Measurements from ENCODE around the gene PLIN4. TPM values are rescaled to one million over a fixed set of nuclear protein-coding genes. Genes with fewer than 3 reads are reported as not detected.

The PLIN4 gene
- total RNA-seq, 1 donor from 2014 or later: 1.3 TPM

GRCh38 chr19:4550018-4550417 lies 31.7 kb upstream of the PLIN4 start:
- H3K36me3 Mint-ChIP-seq (ENCODE audit: insufficient read depth): peaks cover 21% of the 10 kb centered on the region

GRCh38 chr19:4548238-4548584 lies 29.9 kb upstream of the PLIN4 start:
- H3K9me3 Mint-ChIP-seq (ENCODE audit: low read depth): no peaks in the 10 kb centered on the region
- H3K27ac Mint-ChIP-seq: no peak overlapping the region
- H3K4me1 Mint-ChIP-seq (ENCODE audit: low read depth): no peaks in the 10 kb centered on the region
- no peak for DNase-seq (ENCODE audit: low spot score, unreplicated experiment)
- no peak overlapping the region for H3K4me3 Mint-ChIP-seq (ENCODE audit: low read depth)
- no peak for TF ChIP-seq CTCF (IDR thresholded peaks at IDR 0.05; ENCODE audit: unreplicated experiment)
- H3K36me3 Mint-ChIP-seq (ENCODE audit: insufficient read depth): peaks cover 15% of the 10 kb centered on the region
- H3K27me3 Mint-ChIP-seq: no peaks in the 10 kb centered on the region

More at GRCh38 chr19:4550018-4550417, 31.7 kb upstream of the PLIN4 start:
- Mint-ChIP-seq H3K9me3 (ENCODE audit: low read depth) (no peaks in the 10 kb centered on the region), H3K4me3 (ENCODE audit: low read depth) (no peak overlapping the region), H3K27ac (no peak overlapping the region), H3K4me1 (ENCODE audit: low read depth) (no peaks in the 10 kb centered on the region), H3K27me3 (no peaks in the 10 kb centered on the region)
- no peak for DNase-seq (ENCODE audit: low spot score, unreplicated experiment)
- no peak for TF ChIP-seq CTCF (IDR thresholded peaks at IDR 0.05; ENCODE audit: unreplicated experiment)

GRCh38 chr19:4547303-4548237 lies 29.3 kb upstream of the PLIN4 start:
- Mint-ChIP-seq H3K27me3 (no peaks in the 10 kb centered on the region), H3K4me1 (ENCODE audit: low read depth) (no peaks in the 10 kb centered on the region), H3K4me3 (ENCODE audit: low read depth) (no peak overlapping the region), H3K36me3 (ENCODE audit: insufficient read depth) (peaks cover 10% of the 10 kb centered on the region), H3K27ac (no peak overlapping the region), H3K9me3 (ENCODE audit: low read depth) (no peaks in the 10 kb centered on the region)
- TF ChIP-seq CTCF (IDR thresholded peaks at IDR 0.05; ENCODE audit: unreplicated experiment): peak; percentile 37
- DNase-seq (ENCODE audit: low spot score, unreplicated experiment): no peak

- no peak for DNase-seq (ENCODE audit: low spot score, unreplicated experiment)
- TF ChIP-seq CTCF (IDR thresholded peaks at IDR 0.05; ENCODE audit: unreplicated experiment): no peak
- Mint-ChIP-seq H3K9me3 (ENCODE audit: low read depth) (no peaks in the 10 kb centered on the region), H3K4me1 (ENCODE audit: low read depth) (no peaks in the 10 kb centered on the region), H3K4me3 (ENCODE audit: low read depth) (no peak overlapping the region), H3K27me3 (no peaks in the 10 kb centered on the region), H3K27ac (no peak overlapping the region), H3K36me3 (ENCODE audit: insufficient read depth) (peaks cover 3% of the 10 kb centered on the region)
Measured at GRCh38 chr19:4543842-4544647, 25.8 kb upstream of the PLIN4 start.
